Fibroblast of pulmonary artery (primary cell): ENCODE results near the gene ARRDC4.

ENCODE experiments used
- DNase-seq: peaks from one replicate; pipeline ENCODE4 v3.0.0-alpha.2; 2010; ENCODE audit warnings: low read depth
- H3K4me3 ChIP-seq: replicated peaks from 2 replicates; pipeline ENCODE4 v1.5.1; 2011; ENCODE audit warnings: low read depth, mild to moderate bottlenecking, control low read depth, low read length, moderate library complexity
- CTCF ChIP-seq: IDR thresholded peaks from 2 replicates; pipeline ENCODE4 v1.5.1; 2011; ENCODE audit warnings: mild to moderate bottlenecking, control low read depth, low read length, inconsistent platforms; ENCODE audit errors: missing control alignments

ARRDC4 gene

GRCh38 chr15:97963779-97964178 is 3.3 kb downstream of the ARRDC4 start:
- no peak overlapping the region for H3K4me3 ChIP-seq
- no peak for DNase-seq
- no peak for TF ChIP-seq CTCF

GRCh38 chr15:97966246-97966645 is 5.7 kb downstream of the ARRDC4 start:
- TF ChIP-seq CTCF: no peak
- no peak overlapping the region for H3K4me3 ChIP-seq
- no peak for DNase-seq

GRCh38 chr15:97966924-97967620 is 6.6 kb downstream of the ARRDC4 start:
- no peak for DNase-seq
- no peak for TF ChIP-seq CTCF
- no peak overlapping the region for H3K4me3 ChIP-seq

GRCh38 chr15:97967881-97968280 is 7.4 kb downstream of the ARRDC4 start:
- H3K4me3 ChIP-seq: no peak overlapping the region
- no peak for TF ChIP-seq CTCF
- DNase-seq: no peak

GRCh38 chr15:97968380-97968779 is 7.9 kb downstream of the ARRDC4 start:
- no peak overlapping the region for H3K4me3 ChIP-seq
- DNase-seq: peak; percentile 74
- TF ChIP-seq CTCF: no peak

- DNase-seq: no peak
- H3K4me3 ChIP-seq: no peak overlapping the region
- no peak for TF ChIP-seq CTCF
These were observed 11.9 kb downstream of the ARRDC4 start for GRCh38 chr15:97972366-97972765.

- TF ChIP-seq CTCF: no peak
- DNase-seq: no peak
- H3K4me3 ChIP-seq: no peak overlapping the region
These were observed 15.6 kb downstream of the ARRDC4 start for GRCh38 chr15:97976129-97976528.
